Ureter (tissue), 1 donor: Measurements from ENCODE around the gene SPIB. TPM values are rescaled to one million over a fixed set of nuclear protein-coding genes. Genes with fewer than 3 reads are reported as not detected.

Experiments used
- DNase-seq: peaks from one replicate; pipeline ENCODE4 v3.0.0-alpha.2; 2020; ENCODE audit warnings: low spot score
- total RNA-seq: library from RNA; stranded (reverse); gene quantifications from one replicate; pipeline ENCODE4 v1.2.4, GENCODE V29; 2023
- donor health status: DM: yes; HTN: yes; CAD: no.

Gene SPIB
- total RNA-seq, 1 donor from 2014 or later = 0.96 TPM

DNA sequence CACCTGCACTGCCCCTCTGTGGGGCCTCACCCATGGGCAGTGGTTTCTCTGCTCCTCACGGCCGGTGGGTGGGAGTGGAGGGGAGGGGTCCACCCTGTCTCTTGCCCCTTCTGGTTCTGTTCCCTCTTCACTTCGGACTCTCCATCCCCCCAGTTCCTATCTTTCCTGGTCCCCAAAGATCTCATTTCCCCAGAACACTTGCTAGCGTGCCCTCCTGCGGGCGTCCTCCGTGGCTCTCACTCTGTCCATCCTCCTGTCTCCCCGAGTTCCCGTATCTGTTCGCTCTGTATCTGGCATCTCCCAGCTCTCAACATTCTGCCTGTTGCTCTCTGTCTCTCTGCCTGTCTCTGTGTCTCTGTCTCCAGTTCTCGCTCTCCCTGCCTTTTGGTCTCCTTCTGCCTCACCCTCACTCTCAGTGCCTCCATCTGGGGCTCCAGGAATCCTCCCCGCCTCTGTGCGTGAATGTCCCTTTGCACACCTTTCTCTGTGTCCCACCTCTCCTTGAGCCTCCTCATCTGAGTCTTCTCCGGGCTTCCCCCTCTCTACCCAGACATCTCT, 363 bp downstream of the SPIB start:
- no peak for DNase-seq

DNA sequence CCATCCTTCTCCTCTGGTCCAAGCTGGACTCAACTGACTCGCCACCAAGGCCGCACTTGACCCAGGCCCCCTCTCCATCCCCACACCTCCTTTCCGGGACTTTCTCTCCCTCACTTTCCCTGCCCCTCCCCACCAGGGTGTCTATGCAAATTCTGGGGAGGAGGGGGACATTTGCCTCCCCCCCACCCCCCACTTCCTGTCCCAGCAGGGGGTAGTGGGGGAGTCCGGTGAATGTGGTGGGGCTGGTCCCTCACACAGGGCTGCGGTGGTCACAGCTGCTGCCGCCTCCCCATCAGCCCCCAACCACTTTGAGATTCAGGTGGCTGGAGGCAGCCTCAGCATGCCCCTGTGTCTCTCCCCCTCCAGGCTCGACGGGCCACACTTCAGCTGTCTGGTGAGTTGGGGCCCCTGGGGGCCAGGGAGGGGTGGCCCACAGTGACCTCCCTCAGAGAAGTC, 870 bp downstream of the SPIB start:
- DNase-seq = no peak

DNA sequence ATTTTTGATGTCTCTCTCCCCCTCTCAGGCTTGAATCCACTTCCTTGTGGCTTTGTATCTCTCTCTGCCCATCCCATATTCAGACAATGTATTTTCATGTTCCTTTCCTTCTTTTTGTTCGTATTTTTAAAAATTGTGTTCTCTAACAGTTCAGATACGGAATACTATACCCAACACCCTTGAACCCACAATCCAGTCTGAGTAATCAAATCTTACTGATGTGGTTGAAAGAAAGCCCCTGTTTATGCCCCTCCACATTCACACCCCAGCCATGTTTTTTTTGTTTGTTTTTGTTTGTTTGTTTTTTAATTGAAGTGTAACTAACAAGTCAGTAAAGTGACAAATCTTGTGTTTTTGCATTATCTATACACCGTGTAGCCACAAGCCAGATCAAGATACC, 1.4 kb downstream of the SPIB start:
- no peak for DNase-seq

DNA sequence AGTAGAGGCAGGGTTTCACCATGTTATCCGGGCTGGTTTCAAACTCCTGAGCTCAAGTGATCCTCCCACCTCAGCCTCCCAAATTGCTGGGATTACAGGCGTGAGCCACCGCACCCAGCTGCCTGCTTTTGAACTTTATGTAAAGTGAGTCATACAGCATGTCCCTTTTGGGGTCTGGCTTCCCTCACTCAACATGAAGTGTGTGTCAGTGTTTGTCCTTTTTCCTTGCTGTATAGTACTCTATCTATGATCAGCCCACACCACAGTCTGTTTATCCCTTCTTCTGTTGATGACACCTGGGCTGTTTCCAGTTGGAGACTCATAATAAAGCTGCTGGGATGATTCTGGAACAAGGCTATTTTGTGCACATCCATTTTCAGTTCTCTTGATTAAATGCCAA, 2.1 kb downstream of the SPIB start:
- DNase-seq = no peak

DNA sequence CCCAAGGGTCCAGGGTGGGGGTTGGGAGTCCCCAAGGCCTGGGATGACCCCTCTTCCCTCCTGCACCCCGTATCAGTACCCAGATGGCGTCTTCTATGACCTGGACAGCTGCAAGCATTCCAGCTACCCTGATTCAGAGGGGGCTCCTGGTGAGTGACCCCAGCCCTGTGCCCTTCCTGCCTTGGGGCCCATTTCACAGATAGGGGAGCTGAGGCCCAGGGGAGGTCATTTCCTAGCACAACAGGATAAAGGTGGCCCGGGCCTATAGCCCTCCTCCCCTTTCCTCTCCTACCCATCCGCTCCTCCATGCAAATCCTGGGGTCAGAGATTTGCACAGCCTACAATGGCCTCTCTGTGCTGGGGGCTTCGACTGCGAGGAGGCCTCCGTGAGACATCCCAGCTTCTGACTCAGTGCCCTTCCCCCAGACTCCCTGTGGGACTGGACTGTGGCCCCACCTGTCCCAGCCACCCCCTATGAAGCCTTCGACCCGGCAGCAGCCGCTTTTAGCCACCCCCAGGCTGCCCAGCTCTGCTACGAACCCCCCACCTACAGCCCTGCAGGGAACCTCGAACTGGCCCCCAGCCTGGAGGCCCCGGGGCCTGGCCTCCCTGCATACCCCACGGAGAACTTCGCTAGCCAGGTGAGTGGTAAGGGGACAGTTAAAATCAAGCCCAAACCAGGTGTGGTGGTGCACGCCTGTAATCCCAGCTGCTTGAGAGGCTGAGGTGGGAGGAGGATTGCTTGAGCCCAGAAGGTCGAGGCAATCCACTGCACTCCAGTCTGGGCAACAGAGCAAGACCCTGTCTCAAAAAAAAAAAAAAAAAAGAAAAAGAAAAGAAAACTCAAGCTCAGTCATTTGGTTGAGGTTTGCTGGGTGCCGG, 3.9 kb downstream of the SPIB start:
- DNase-seq = no peak

DNA sequence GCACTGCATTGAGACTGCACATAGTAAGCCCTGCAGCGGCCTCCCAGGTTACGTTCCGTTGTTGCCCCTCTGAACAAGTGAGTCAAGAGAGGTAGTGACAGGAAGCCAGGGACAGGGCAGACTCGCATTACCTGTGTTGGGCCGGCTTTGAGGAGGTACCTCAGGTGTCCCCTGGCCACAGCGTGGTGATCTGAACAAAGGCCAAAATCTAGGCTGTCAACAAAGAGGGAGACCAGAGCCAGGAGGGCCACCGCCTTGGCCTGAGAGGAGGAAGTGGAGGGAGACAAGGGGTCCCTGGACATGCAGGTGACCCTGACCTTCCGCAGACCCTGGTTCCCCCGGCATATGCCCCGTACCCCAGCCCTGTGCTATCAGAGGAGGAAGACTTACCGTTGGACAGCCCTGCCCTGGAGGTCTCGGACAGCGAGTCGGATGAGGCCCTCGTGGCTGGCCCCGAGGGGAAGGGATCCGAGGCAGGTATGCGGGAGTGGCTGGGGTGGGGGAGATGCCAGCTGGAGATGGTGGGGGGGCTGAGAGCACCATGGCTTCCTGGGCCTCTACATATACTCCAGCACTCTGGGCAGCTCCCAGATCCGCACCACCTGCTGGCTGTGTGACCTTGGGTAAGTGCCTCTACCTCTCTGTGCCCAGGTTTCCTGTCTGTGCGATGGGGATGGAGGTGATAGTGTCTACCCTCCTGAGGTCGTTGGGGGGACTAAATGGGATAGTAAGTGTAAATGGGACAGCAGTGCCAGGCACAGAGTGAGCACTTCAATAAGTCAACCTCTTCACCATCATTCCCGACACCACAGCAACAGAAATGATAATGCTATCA, 4.8 kb downstream of the SPIB start:
- DNase-seq = no peak

DNA sequence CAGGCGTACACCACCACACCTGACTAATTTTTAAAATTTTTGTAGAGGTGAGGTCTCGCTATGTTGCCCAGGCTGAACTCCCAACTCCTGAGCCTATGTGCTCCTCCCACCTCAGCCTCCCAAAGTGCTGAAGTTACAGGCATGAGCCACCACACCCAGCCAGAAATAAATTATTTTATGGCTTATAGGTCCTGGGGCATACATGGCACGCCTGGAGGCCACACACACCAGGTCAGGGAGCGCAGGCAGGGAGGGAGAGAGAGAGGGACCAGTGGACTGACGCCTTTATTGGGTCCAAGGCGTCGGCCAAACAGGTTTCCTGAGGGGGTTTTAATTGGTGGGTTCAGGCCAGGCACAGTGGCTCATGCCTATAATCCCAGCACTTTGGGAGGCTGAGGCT, 6.8 kb downstream of the SPIB start:
- no peak for DNase-seq

DNA sequence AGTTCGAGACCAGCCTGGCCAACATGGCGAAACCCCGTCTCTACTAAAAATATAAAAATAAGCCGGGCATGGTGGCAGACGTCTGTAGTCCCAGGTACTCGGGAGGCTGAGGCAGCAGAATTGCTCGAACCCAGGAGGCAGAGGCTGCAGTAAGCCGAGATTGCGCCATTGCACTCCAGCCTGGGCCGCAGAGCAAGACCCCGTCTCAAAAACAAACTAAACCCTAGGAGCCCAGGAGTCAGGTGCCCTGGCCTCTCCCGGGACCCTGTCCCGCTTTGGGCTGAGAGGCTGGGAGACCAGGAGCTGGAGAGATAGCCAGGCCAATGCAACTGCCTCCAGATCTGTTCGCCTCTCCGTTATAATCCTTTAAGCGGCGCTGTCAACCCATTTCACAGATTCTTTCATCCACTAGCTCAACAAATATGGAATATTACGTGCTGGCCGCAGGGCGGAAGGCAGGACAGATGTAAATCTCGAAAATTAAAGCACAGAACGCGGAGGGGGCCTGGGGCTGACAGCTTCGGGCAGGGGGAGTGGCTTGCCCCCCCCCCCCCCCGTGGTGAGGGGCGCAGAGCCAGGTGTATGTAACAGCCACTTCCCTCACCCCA, 8.7 kb downstream of the SPIB start:
- DNase-seq = no peak

DNA sequence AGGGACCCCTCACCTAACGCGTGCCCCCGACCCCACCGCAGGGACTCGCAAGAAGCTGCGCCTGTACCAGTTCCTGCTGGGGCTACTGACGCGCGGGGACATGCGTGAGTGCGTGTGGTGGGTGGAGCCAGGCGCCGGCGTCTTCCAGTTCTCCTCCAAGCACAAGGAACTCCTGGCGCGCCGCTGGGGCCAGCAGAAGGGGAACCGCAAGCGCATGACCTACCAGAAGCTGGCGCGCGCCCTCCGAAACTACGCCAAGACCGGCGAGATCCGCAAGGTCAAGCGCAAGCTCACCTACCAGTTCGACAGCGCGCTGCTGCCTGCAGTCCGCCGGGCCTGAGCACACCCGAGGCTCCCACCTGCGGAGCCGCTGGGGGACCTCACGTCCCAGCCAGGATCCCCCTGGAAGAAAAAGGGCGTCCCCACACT, 9.3 kb downstream of the SPIB start:
- peak; percentile 91 for DNase-seq

DNA sequence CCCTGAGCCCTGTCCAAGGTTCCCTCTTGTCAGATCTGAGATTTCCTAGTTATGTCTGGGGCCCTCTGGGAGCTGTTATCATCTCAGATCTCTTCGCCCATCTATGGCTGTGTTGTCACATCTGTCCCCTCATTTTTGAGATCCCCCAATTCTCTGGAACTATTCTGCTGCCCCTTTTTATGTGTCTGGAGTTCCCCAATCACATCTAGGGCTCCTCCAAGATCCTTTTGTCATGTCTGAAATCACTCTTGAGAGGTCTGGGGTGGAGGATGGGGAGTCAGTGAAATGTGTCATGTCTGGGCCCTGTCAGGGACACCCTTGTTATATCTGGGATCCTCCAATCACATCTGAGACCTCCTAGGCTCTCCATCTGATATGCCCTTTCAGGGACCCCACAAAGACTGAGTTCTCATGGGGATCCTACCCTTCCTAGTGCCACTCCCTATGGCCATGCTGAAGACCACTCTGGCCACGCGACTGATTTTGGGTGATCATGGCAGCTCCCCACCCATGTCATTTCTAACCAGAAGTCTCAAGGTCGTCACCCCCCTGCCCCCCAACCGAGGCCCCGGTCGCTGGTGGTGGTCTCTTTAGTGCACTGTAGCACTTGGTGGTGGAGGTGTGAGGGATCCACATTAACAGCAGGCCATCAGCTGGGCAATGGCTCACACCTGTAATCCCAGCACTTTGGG, 10.2 kb downstream of the SPIB start:
- no peak for DNase-seq

DNA sequence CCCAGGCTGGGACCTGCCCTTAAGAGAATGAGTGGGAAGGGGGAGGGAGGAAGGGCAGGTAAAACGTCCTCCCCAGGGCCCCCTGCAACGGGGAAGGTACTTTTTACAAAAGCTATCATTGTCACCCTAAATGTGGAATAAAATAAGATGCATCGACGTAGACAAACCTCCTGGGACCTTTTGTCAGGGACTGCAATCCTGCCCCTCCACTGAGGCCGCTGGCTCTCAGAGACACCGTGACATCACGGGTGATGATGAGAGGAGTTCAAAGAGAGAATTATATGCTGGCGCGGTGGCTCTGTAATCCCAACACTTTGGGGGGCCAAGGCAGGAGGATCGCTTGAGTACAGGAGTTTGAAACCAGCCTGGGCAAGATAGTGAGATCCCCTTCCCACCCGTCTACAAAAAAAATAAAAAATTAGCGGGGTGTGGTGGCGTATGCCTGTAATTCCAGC, 12.2 kb downstream of the SPIB start:
- DNase-seq = no peak

DNA sequence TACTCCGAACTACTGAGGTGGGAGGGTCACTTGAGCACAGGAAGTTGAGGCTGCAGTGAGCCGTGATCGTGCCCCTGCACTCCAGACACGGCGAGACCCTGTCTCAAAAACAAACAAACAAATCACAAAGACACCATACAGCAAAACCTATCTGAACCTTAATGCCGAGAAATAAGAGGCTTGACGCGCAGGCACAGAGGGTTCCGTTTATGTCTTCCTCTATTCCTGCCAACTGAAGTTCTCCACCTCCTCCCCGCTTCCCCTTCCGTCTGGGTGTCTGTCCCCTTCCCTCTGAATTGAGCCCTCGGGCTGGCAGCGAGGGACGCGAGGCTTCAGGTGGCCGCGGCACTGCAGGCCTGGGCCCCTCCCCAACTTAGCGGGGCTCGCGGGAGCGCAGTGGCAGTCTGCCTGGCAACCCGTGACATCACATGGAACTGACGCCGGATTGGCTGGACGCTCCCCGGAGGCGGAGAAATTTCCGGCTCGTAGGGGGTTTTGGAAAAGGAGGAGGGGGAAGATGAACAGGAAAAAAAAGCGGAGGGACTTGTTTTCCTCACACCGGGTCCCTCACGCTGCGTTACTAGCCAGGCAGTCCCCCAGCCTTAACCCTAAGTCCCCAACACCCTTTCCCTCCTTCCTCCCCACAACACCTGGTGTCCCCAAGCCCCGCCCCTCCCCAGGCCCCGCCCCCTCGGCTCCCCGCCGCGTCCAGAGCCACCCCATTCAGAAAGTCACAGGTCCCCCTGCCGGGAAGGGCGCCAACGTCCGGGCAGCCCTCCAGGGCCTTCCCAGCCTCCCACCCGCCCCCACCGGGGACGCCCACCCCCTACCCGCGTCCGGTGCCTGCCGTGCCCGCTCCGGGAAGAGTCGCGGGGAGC, 12.8 kb downstream of the SPIB start:
- DNase-seq = peak; percentile 84

DNA sequence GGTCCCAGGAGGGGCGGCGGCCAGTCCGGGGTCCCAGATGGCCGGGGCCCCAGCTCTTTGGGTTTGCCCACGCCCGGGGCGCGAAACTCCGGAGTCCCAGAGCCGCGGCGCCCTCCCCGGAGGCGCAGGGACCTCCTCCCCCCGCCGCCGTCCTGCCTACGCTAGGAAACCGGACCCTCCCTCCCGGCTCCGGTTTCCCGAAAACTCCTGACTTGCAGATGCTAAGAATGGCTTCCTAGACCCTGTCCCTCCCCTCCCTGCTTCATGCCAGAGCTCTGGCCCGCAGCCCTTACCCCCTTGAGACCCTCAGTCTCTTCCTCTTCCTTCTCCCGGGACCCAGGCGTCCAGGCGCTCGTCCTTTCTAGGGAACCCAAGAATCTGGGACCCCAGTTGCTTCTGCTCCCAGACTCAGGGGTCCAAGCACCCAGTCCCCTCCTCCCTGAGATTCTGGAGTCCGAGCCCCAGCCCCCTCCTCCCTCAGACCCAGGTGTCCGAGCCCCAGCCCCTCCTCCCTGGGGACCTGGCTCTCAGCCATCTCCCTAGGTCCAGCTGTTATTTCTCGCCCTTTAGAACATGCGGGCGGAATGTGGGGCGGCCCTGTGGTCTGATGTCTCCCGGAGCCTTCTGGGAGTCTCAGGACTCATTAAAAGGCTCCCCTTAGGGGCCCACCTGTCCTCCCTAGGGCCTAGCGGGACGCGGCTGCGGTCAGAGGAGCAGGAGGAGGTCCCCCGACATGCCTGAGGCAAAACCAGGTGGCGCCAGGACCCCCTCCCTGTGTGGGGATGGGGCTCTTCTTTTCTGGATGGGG, 13.7 kb downstream of the SPIB start, which contains the start of gene MYBPC2:
TSS of gene MYBPC2 (plus strand) at position 672 of the 808 bp plus-strand sequence. CDS start at position 734, 62 bp downstream.
- DNase-seq = no peak

DNA sequence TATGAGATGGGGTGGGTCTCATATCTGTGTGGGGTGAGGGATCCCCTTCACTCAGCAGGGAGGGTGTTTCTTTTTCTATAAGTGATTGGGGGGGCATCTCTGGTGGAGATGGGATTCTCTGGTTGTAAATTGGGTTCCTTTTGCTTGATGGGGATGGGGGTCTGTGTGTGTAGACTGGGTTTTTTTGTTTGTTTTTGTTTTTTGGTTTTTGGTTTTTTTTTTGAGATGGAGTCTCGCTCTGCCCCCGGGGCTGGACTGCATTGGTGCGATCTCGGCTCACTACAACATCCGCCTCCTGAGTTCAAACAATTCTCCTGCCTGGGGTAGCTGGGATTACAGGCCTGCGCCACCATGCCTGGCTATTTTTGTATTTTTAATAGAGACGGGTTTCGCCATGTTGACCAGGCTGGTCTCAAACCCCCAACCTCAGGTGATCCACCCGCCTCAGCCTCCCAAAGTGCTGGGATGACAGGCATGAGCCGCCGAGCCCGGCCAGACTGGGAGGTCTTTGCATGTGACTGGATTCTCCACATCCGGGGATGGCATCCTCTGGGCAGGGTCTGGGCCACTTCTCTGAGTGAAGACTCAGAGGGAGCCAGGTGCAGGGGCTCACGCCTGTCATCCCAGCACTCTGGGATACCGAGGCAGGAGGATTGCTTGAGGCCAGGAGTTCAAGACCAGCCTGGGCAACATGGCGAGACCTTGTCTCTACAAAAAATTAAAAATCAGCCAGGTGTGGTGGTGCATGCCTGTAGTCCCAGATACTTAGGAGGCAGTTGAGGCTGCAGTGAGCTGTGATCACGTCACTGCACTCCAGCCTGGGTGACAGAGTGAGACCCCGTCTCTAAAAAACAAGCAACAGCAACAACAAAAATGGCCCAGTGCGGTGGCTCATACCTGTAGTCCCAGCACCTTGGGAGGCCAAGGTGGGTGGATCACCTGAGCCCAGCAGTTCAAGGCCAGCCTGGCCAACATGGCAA, 14.8 kb downstream of the SPIB start:
- no peak for DNase-seq

DNA sequence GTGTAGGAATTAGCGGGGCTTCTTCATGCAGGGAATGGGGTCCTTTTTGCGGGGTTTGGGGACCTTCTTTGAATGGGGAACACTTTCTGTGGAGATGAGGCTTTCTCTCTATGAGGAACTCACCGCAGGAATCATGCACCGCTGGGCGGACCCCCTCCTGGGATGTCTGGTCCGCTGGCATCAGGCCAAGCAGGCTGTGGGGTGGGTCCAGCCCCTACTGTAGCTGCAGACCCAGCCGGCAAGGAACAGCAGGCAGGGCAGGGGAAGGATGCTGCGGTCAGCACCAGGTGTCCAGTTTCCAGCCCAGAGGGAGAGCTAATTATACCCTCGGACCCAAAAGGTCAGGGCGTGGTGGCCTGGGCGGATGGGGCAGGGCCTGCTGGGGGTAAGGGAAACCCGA, 15.8 kb downstream of the SPIB start:
- DNase-seq = no peak

DNA sequence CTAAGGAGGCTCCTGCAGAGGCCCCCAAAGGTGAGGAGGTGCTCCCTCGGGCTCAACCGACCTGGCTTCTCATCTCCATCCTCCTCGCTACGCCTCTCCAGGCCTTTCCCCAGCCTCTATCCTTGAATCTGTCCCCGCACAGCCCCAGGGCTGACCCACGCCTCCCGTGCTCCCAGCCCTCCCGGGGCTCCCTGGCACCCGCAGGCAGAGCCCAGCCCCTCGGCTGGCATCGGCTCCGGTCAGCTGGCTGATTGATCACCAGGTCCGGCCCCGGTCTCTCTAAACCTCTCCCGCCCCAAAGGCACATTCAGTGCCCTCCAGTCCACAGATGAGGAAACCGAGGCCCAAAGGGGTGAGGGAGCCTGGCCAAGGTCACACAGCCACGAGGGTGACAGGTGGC, 16.5 kb downstream of the SPIB start:
- DNase-seq = no peak

DNA sequence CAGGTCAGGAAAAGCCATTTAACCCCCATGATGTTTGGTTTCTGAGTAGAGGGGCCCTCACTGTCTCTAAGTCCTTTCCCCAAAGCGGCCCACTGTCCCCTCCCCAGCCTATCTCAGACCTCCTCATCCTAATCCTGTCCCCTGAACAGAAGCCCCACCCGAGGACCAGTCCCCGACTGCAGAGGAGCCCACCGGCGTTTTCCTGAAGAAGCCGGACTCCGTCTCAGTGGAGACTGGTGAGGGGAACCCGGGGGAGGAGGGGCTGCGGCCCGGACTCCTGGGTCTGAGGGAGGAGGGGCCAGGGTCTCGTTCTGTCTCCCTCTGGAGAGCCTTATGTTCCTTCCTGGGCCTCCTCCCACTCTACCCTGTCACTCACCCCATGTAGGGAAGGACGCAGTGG, 16.9 kb downstream of the SPIB start:
- no peak for DNase-seq

DNA sequence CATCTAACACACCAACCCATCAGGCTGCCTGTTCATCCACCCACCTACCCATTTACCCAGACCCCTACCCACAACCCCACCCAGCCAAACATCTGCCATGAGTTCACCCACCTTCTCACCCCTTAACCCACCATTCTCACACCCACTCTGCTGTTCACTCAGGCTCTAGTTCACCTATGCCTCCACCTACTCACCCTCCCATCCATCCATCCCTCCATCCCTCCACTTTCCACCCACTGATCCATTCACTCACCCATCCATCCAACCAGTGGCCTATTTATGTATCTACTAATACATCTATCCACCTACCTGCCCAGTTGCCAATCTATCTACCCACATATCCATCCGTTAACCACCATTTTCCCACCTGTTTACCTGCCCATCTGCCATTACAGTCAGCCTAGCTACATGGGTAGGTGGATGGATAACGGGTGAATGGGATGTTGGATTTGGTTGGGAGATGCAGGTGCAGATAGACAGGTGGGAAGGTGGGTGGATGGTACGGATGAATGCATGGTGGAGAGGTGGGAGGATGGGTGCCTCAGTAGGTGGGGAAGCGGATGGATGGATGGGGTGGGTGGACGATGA, 19.2 kb downstream of the SPIB start:
- no peak for DNase-seq
